GM23338 (cell line): Measurements from ENCODE around the gene CALML5. TPM values are rescaled to one million over a fixed set of nuclear protein-coding genes. Genes with fewer than 3 reads are reported as not detected.

Experiments
- ATAC-seq: fragments of 200-7000 bp; cut with Tn5 transposase; 3 replicates; pipeline ENCODE4 v1.9.1; 2020
- DNase-seq: peaks from one replicate; pipeline ENCODE4 v3.0.0-alpha.2; 2015; ENCODE audit warnings: low spot score
- H2AFZ ChIP-seq: fragments of 200-600 bp; sonication (generic); 2 replicates; pipeline ENCODE4 v1.8.0; 2016; ENCODE audit warnings: antibody characterized with exemption, mild to moderate bottlenecking, moderate library complexity
- H3F3A ChIP-seq: fragments of 200-600 bp; sonication (generic); replicated peaks from 2 replicates; pipeline ENCODE4 v1.8.0; 2017; ENCODE audit warnings: antibody characterized with exemption, mixed run types, low read depth
- H3K27ac ChIP-seq: fragments of 200-600 bp; sonication (generic); 2 replicates; pipeline ENCODE4 v1.6.1; 2016; ENCODE audit warnings: low read depth
- H3K27me3 ChIP-seq: fragments of 200-600 bp; sonication (generic); 2 replicates; pipeline ENCODE4 v1.8.0; 2016; ENCODE audit warnings: mild to moderate bottlenecking, mixed run types, moderate library complexity; ENCODE audit not compliant: insufficient read depth
- H3K36me3 ChIP-seq: fragments of 200-600 bp; sonication (generic); 2 replicates; pipeline ENCODE4 v1.8.0; 2016; ENCODE audit warnings: mild to moderate bottlenecking; ENCODE audit not compliant: insufficient read depth
- H3K4me1 ChIP-seq: fragments of 200-600 bp; sonication (generic); 2 replicates; pipeline ENCODE4 v1.8.0; 2016; ENCODE audit warnings: mild to moderate bottlenecking, moderate library complexity; ENCODE audit not compliant: insufficient read depth
- H3K4me2 ChIP-seq: fragments of 200-600 bp; sonication (generic); 2 replicates; pipeline ENCODE4 v1.7.1; 2017; ENCODE audit warnings: mixed run types
- H3K4me3 ChIP-seq: fragments of 200-600 bp; sonication (generic); 2 replicates; pipeline ENCODE4 v1.6.1; 2016; ENCODE audit warnings: mixed run types
- H3K79me2 ChIP-seq: fragments of 200-600 bp; sonication (generic); replicated peaks from 2 replicates; pipeline ENCODE4 v1.8.0; 2017; ENCODE audit warnings: mild to moderate bottlenecking; ENCODE audit not compliant: insufficient read depth
- H3K9me2 ChIP-seq: fragments of 200-600 bp; sonication (generic); 2 replicates; pipeline ENCODE4 v1.8.0; 2017; ENCODE audit not compliant: insufficient read depth
- H4K20me1 ChIP-seq: fragments of 200-600 bp; sonication (generic); replicated peaks from 2 replicates; pipeline ENCODE4 v1.8.0; 2017; ENCODE audit warnings: mild to moderate bottlenecking; ENCODE audit not compliant: insufficient read depth
- H3K27ac Mint-ChIP-seq: 2 replicates; pipeline ENCODE4 v1.8.0; 2020; ENCODE audit warnings: inconsistent platforms, mild to moderate bottlenecking, moderate library complexity, mixed read lengths
- H3K27me3 Mint-ChIP-seq: 3 replicates; pipeline ENCODE4 v1.8.0; 2022; ENCODE audit warnings: low read depth, mild to moderate bottlenecking, moderate library complexity, mixed read lengths, inconsistent platforms; ENCODE audit not compliant: insufficient read depth, poor library complexity
- H3K36me3 Mint-ChIP-seq: 3 replicates; pipeline ENCODE4 v1.8.0; 2021; ENCODE audit warnings: low read depth, mild to moderate bottlenecking, inconsistent platforms, moderate library complexity, mixed read lengths
- H3K4me1 Mint-ChIP-seq: 3 replicates; pipeline ENCODE4 v1.8.0; 2020; ENCODE audit warnings: mild to moderate bottlenecking, inconsistent platforms, mixed read lengths
- H3K4me3 Mint-ChIP-seq: 3 replicates; pipeline ENCODE4 v1.8.0; 2021; ENCODE audit warnings: moderate library complexity, mild to moderate bottlenecking, inconsistent platforms, mixed read lengths
- H3K9me3 Mint-ChIP-seq: 3 replicates; pipeline ENCODE4 v1.8.0; 2020; ENCODE audit warnings: moderate library complexity, mild to moderate bottlenecking, inconsistent platforms, mixed read lengths
- CREB1 ChIP-seq: fragments of 250-450 bp; sonication (Bioruptor Pico); IDR thresholded peaks from 2 replicates; pipeline ENCODE4 v1.5.0; 2020; ENCODE audit warnings: low read depth, mild to moderate bottlenecking, moderate library complexity
- EZH2 ChIP-seq: fragments of 200-600 bp; sonication (generic); IDR thresholded peaks from one replicate; pipeline ENCODE4 v1.8.0; 2017; ENCODE audit warnings: antibody characterized with exemption, mild to moderate bottlenecking, low read depth; ENCODE audit not compliant: unreplicated experiment
- EZH2phosphoT487 ChIP-seq: fragments of 200-600 bp; sonication (generic); IDR thresholded peaks from one replicate; pipeline ENCODE4 v1.8.1; 2018; ENCODE audit warnings: antibody characterized with exemption; ENCODE audit not compliant: unreplicated experiment
- JUNB ChIP-seq: IDR thresholded peaks from one replicate; pipeline ENCODE4 v1.6.1; 2016; ENCODE audit warnings: antibody characterized with exemption; ENCODE audit not compliant: unreplicated experiment
- NANOG ChIP-seq: IDR thresholded peaks from 2 replicates; pipeline ENCODE4 v1.6.1; 2016; ENCODE audit warnings: antibody characterized with exemption, borderline replicate concordance
- POLR2AphosphoS5 ChIP-seq: IDR thresholded peaks from 2 replicates; pipeline ENCODE4 v1.6.1; 2016; ENCODE audit warnings: antibody characterized with exemption, low read depth
- STAT1 ChIP-seq: IDR thresholded peaks from one replicate; pipeline ENCODE4 v1.6.1; 2016; ENCODE audit warnings: antibody characterized with exemption; ENCODE audit not compliant: unreplicated experiment
- ZNF114 ChIP-seq: fragments of 250-450 bp; sonication (Bioruptor Pico); IDR thresholded peaks from 2 replicates; pipeline ENCODE4 v1.5.0; 2020; ENCODE audit warnings: mild to moderate bottlenecking, moderate library complexity
- ZNF331 ChIP-seq: fragments of 250-450 bp; sonication (Bioruptor Pico); IDR thresholded peaks from 2 replicates; pipeline ENCODE4 v1.5.0; 2020; ENCODE audit warnings: low read depth, mild to moderate bottlenecking, moderate library complexity
- polyA plus RNA-seq: library from polyadenylated mRNA; unstranded; fragments of >200 nt; fragmentation: Nextera tagmentation; extraction: Ambion mirVana; gene quantifications from 2 replicates; pipeline ENCODE4 v1.2.1, GENCODE V29; 2016
- total RNA-seq: library from RNA; depleted of rRNA; stranded (reverse); fragments of >200 nt; shearing (Covaris generic); gene quantifications from 2 replicates; pipeline ENCODE4 v1.2.3, GENCODE V29; 2014
- TF ChIP-seq, protein P1 (sequence below): fragments of 250-450 bp; sonication (Bioruptor Pico); IDR thresholded peaks from 2 replicates; pipeline ENCODE4 v1.5.0; 2020; ENCODE audit warnings: mild to moderate bottlenecking, moderate library complexity
- TF ChIP-seq, protein P2 (sequence below): IDR thresholded peaks from 2 replicates; pipeline ENCODE4 v1.6.1; 2016; ENCODE audit warnings: antibody characterized with exemption
- TF ChIP-seq, protein P3 (sequence below), 2 experiments: fragments of 200-600 bp in 1 of 2; sonication (generic) in 1 of 2; conservative IDR thresholded peaks; 2 replicates each; pipeline versions ENCODE4 v1.5.1 to v1.6.1; 2016 to 2017; ENCODE audit warnings: antibody characterized with exemption in 2 of 2, low read depth in 2 of 2, mild to moderate bottlenecking in 2 of 2, moderate library complexity in 1 of 2
- TF ChIP-seq, protein P4 (sequence below): IDR thresholded peaks from one replicate; pipeline ENCODE4 v1.6.1; 2018; ENCODE audit warnings: antibody characterized with exemption; ENCODE audit not compliant: unreplicated experiment

CALML5 gene
- total and polyA plus RNA-seq, 2 experiments from 2014 or later = 0.40 TPM; not detected in 1

- TF ChIP-seq CREB1 (CRISPR knock-in tag) (no peak), JUNB (no peak), NANOG (no peak), STAT1 (no peak), POLR2AphosphoS5 (no peak), ZNF331 (no peak), EZH2 (no peak), ZNF114 (CRISPR knock-in tag) (no peak), EZH2phosphoT487 (no peak)
- TF ChIP-seq, protein P1, sequence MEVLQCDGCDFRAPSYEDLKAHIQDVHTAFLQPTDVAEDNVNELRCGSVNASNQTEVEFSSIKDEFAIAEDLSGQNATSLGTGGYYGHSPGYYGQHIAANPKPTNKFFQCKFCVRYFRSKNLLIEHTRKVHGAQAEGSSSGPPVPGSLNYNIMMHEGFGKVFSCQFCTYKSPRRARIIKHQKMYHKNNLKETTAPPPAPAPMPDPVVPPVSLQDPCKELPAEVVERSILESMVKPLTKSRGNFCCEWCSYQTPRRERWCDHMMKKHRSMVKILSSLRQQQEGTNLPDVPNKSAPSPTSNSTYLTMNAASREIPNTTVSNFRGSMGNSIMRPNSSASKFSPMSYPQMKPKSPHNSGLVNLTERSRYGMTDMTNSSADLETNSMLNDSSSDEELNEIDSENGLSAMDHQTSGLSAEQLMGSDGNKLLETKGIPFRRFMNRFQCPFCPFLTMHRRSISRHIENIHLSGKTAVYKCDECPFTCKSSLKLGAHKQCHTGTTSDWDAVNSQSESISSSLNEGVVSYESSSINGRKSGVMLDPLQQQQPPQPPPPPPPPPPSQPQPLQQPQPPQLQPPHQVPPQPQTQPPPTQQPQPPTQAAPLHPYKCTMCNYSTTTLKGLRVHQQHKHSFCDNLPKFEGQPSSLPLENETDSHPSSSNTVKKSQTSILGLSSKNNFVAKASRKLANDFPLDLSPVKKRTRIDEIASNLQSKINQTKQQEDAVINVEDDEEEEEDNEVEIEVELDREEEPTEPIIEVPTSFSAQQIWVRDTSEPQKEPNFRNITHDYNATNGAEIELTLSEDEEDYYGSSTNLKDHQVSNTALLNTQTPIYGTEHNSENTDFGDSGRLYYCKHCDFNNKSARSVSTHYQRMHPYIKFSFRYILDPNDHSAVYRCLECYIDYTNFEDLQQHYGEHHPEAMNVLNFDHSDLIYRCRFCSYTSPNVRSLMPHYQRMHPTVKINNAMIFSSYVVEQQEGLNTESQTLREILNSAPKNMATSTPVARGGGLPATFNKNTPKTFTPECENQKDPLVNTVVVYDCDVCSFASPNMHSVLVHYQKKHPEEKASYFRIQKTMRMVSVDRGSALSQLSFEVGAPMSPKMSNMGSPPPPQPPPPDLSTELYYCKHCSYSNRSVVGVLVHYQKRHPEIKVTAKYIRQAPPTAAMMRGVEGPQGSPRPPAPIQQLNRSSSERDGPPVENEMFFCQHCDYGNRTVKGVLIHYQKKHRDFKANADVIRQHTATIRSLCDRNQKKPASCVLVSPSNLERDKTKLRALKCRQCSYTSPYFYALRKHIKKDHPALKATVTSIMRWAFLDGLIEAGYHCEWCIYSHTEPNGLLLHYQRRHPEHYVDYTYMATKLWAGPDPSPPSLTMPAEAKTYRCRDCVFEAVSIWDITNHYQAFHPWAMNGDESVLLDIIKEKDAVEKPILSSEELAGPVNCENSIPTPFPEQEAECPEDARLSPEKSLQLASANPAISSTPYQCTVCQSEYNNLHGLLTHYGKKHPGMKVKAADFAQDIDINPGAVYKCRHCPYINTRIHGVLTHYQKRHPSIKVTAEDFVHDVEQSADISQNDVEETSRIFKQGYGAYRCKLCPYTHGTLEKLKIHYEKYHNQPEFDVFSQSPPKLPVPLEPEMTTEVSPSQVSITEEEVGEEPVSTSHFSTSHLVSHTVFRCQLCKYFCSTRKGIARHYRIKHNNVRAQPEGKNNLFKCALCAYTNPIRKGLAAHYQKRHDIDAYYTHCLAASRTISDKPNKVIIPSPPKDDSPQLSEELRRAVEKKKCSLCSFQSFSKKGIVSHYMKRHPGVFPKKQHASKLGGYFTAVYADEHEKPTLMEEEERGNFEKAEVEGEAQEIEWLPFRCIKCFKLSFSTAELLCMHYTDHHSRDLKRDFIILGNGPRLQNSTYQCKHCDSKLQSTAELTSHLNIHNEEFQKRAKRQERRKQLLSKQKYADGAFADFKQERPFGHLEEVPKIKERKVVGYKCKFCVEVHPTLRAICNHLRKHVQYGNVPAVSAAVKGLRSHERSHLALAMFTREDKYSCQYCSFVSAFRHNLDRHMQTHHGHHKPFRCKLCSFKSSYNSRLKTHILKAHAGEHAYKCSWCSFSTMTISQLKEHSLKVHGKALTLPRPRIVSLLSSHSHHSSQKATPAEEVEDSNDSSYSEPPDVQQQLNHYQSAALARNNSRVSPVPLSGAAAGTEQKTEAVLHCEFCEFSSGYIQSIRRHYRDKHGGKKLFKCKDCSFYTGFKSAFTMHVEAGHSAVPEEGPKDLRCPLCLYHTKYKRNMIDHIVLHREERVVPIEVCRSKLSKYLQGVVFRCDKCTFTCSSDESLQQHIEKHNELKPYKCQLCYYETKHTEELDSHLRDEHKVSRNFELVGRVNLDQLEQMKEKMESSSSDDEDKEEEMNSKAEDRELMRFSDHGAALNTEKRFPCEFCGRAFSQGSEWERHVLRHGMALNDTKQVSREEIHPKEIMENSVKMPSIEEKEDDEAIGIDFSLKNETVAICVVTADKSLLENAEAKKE = no peak
- TF ChIP-seq, protein P2, sequence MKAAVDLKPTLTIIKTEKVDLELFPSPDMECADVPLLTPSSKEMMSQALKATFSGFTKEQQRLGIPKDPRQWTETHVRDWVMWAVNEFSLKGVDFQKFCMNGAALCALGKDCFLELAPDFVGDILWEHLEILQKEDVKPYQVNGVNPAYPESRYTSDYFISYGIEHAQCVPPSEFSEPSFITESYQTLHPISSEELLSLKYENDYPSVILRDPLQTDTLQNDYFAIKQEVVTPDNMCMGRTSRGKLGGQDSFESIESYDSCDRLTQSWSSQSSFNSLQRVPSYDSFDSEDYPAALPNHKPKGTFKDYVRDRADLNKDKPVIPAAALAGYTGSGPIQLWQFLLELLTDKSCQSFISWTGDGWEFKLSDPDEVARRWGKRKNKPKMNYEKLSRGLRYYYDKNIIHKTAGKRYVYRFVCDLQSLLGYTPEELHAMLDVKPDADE = no peak
- TF ChIP-seq, protein P3, sequence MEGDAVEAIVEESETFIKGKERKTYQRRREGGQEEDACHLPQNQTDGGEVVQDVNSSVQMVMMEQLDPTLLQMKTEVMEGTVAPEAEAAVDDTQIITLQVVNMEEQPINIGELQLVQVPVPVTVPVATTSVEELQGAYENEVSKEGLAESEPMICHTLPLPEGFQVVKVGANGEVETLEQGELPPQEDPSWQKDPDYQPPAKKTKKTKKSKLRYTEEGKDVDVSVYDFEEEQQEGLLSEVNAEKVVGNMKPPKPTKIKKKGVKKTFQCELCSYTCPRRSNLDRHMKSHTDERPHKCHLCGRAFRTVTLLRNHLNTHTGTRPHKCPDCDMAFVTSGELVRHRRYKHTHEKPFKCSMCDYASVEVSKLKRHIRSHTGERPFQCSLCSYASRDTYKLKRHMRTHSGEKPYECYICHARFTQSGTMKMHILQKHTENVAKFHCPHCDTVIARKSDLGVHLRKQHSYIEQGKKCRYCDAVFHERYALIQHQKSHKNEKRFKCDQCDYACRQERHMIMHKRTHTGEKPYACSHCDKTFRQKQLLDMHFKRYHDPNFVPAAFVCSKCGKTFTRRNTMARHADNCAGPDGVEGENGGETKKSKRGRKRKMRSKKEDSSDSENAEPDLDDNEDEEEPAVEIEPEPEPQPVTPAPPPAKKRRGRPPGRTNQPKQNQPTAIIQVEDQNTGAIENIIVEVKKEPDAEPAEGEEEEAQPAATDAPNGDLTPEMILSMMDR (conservative IDR thresholded peaks at IDR 0.05; ENCODE audit: low read depth in 2 of 2) = no peak
- TF ChIP-seq, protein P4, sequence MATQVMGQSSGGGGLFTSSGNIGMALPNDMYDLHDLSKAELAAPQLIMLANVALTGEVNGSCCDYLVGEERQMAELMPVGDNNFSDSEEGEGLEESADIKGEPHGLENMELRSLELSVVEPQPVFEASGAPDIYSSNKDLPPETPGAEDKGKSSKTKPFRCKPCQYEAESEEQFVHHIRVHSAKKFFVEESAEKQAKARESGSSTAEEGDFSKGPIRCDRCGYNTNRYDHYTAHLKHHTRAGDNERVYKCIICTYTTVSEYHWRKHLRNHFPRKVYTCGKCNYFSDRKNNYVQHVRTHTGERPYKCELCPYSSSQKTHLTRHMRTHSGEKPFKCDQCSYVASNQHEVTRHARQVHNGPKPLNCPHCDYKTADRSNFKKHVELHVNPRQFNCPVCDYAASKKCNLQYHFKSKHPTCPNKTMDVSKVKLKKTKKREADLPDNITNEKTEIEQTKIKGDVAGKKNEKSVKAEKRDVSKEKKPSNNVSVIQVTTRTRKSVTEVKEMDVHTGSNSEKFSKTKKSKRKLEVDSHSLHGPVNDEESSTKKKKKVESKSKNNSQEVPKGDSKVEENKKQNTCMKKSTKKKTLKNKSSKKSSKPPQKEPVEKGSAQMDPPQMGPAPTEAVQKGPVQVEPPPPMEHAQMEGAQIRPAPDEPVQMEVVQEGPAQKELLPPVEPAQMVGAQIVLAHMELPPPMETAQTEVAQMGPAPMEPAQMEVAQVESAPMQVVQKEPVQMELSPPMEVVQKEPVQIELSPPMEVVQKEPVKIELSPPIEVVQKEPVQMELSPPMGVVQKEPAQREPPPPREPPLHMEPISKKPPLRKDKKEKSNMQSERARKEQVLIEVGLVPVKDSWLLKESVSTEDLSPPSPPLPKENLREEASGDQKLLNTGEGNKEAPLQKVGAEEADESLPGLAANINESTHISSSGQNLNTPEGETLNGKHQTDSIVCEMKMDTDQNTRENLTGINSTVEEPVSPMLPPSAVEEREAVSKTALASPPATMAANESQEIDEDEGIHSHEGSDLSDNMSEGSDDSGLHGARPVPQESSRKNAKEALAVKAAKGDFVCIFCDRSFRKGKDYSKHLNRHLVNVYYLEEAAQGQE = no peak
- H3K4me3 Mint-ChIP-seq = no peak overlapping the region
- no peak overlapping the region; the same call in 1 of the 2 replicates for H3K27ac Mint-ChIP-seq
- H3F3A ChIP-seq = no peaks in the 10 kb centered on the region
- DNase-seq (no peak), ATAC-seq (no peak)
- H3K27me3 Mint-ChIP-seq = peaks cover 8% of the 10 kb centered on the region
- no peaks in the 10 kb centered on the region for H3K27me3 ChIP-seq
- H3K36me3 Mint-ChIP-seq = peaks cover 90% of the 10 kb centered on the region
- H3K27ac ChIP-seq = no peak overlapping the region
- peaks cover 17% of the 10 kb centered on the region for H3K4me1 Mint-ChIP-seq
- H4K20me1 ChIP-seq = no peaks in the 10 kb centered on the region
- no peak overlapping the region for H3K4me3 ChIP-seq
- no peak overlapping the region for H3K4me2 ChIP-seq
- no peak overlapping the region for H2AFZ ChIP-seq
- H3K79me2 ChIP-seq = no peaks in the 10 kb centered on the region; the same call in 1 of the 2 replicates
- H3K36me3 ChIP-seq = peaks cover 51% of the 10 kb centered on the region
- peaks cover 3% of the 10 kb centered on the region; the same call in 1 of the 2 replicates for H3K9me2 ChIP-seq
- peaks cover 8% of the 10 kb centered on the region for H3K4me1 ChIP-seq
- H3K9me3 Mint-ChIP-seq = peaks cover 9% of the 10 kb centered on the region
These were observed 40.9 kb downstream of the CALML5 start for GRCh38 chr10:5458425-5458824.
